Measurements from ENCODE around the gene COL11A1. TPM values are rescaled to one million over a fixed set of nuclear protein-coding genes. Genes with fewer than 3 reads are reported as not detected.

Gene COL11A1
- total and polyA plus RNA-seq, 2 donors = 2.7 to 76.5 TPM

GRCh38 chr1:103110701-103111100 lies 2.4 kb upstream of the COL11A1 start:
- 0% methylated on average over 1 of the region's 1 CpG for WGBS
- Histone ChIP-seq H3K36me3 (ENCODE audit: insufficient read depth) (no peaks in the 10 kb centered on the region), H3K4me3 (ENCODE audit: low read depth, low read length) (no peak overlapping the region), H3K4me1 (ENCODE audit: insufficient read depth) (no peaks in the 10 kb centered on the region), H3K27ac (ENCODE audit: low read depth) (no peak overlapping the region)
- DNase-seq (ENCODE audit: extremely low spot score) = no peak

DNA sequence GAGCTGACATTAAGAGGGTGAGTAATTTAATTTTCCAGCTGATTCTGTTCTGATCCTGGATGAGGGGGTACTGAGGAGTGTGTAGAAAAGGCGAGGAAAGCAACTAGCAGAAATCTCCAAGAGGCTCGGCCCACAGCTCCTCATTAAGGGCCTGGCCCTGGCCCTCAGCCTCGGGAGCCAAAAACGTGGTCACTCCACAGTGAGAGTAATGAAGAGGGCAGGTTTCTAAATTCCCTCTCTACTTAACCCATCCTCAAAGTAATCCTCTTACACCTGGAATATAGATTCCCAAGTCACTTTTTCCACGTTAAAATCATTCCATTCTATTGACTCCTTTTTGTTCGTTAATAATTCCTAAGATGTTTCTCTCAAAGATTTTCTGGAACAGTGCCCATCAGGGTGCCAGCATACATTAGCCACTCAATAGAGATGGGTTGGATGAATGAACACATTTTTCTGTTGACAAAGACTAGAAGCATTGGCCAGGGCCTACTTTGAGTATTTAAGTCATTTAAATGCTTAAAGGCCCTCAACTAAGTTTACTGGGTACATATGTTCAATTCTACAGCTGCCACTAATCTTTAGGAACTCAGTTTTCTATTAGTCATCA lies 1.1 kb upstream of the COL11A1 start:
- H3K4me3 ChIP-seq (ENCODE audit: low read depth, low read length) = no peak overlapping the region
- H3K27ac ChIP-seq (ENCODE audit: low read depth) = no peak overlapping the region
- no peaks in the 10 kb centered on the region for H3K4me1 ChIP-seq (ENCODE audit: insufficient read depth)
- WGBS = 71% methylated on average over 6 of the region's 6 CpGs
- H3K36me3 ChIP-seq (ENCODE audit: insufficient read depth) = no peaks in the 10 kb centered on the region
- DNase-seq (ENCODE audit: extremely low spot score) = no peak

DNA sequence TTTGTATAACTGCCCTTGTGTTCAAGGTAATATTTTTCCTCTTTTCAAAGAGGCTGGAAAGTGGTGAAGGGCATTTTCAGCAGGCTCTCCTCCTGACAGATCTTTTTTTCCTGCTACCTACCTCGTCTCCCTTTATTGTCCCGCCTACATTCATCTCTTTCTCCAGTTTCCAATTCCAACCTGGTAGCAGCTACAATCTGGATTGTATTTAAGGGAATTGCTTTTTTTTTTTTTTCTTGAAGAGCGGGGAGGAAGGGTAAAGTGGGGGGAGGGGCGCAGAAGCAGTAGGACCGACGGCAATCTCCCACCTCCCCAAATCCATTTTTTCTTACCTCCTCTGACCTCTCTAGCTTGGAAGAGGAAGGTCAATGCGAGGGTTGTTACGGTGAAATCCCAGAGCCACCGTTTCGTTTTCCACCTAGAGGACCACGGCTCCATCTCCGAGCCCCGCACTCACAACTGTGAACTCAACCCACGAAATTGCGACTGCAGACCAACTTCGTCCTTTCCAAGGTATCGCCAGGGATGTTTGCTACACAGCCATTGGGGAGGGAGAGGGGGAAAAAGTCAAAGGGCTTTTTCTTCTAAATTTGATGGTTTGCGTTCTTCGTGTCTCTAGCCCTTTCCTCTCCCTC lies 464 bp downstream of the COL11A1 start:
- no peak for DNase-seq (ENCODE audit: extremely low spot score)
- H3K4me1 ChIP-seq (ENCODE audit: insufficient read depth) = no peaks in the 10 kb centered on the region
- WGBS = 1% methylated on average over 19 of the region's 19 CpGs
- H3K27ac ChIP-seq (ENCODE audit: low read depth) = no peak overlapping the region
- peak overlapping the region; percentile 40 for H3K4me3 ChIP-seq (ENCODE audit: low read depth, low read length)
- no peaks in the 10 kb centered on the region for H3K36me3 ChIP-seq (ENCODE audit: insufficient read depth)

GRCh38 chr1:103106426-103107341 lies 1.6 kb downstream of the COL11A1 start:
- DNase-seq (ENCODE audit: extremely low spot score) = no peak
- no peak overlapping the region for H3K27ac ChIP-seq (ENCODE audit: low read depth)
- H3K4me3 ChIP-seq (ENCODE audit: low read depth, low read length) = peak overlapping the region; percentile 6
- no peaks in the 10 kb centered on the region for H3K36me3 ChIP-seq (ENCODE audit: insufficient read depth)
- under 1% methylated on average over 23 of the region's 23 CpGs for WGBS
- no peaks in the 10 kb centered on the region for H3K4me1 ChIP-seq (ENCODE audit: insufficient read depth)

DNA sequence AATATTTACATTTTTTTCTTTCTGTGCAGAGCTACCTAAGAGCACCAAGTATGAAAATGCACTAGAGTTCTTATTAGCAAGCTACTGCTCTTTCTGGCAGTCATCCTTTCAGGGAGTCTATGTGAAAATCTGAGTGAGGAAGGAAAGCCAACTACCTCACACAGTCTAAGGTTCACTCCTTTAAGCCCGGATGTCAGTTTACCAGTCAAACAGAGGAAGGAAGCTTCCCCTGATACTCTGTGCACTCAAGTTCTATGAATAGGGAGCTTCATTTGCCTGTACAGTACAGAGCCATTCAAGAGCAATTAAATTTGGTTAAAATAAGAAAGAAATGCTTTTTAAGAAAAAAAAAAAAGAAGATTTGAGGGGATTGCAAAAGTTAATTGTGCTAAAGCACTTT lies 6.9 kb downstream of the COL11A1 start:
- Histone ChIP-seq H3K4me1 (ENCODE audit: insufficient read depth) (no peaks in the 10 kb centered on the region), H3K36me3 (ENCODE audit: insufficient read depth) (no peaks in the 10 kb centered on the region), H3K4me3 (ENCODE audit: low read depth, low read length) (no peak overlapping the region), H3K27ac (ENCODE audit: low read depth) (no peak overlapping the region)
- 44% methylated on average over 1 of the region's 1 CpG for WGBS
- no peak for DNase-seq (ENCODE audit: extremely low spot score)

DNA sequence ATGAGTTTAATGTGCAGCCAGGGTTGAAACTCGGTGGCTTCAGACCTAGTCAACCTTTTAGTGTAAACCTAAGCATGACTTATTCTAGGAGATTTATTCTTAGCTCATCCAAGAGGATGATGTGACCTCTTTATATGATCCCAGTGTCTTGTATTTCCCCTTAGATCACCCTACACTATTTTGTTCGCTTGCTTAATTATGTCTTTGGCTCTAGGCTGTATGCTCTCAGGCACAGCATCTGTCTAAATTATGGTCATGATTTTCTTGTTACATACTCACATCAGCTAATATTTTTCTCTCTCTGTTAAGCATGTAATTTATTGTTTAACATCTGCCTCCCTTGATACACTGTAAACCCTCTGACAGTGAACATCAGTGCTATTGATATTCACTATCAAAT lies 19.1 kb downstream of the COL11A1 start:
- 75% methylated on average over 2 of the region's 2 CpGs for WGBS
- Histone ChIP-seq H3K27ac (ENCODE audit: low read depth) (no peak overlapping the region), H3K4me3 (ENCODE audit: low read depth, low read length) (no peak overlapping the region), H3K36me3 (ENCODE audit: insufficient read depth) (no peaks in the 10 kb centered on the region), H3K4me1 (ENCODE audit: insufficient read depth) (no peaks in the 10 kb centered on the region)
- no peak for DNase-seq (ENCODE audit: extremely low spot score)

GRCh38 chr1:103087256-103087655 lies 21.1 kb downstream of the COL11A1 start:
- Histone ChIP-seq H3K27ac (ENCODE audit: low read depth) (no peak overlapping the region), H3K4me3 (ENCODE audit: low read depth, low read length) (no peak overlapping the region), H3K36me3 (ENCODE audit: insufficient read depth) (no peaks in the 10 kb centered on the region), H3K4me1 (ENCODE audit: insufficient read depth) (no peaks in the 10 kb centered on the region)
- 87% methylated on average over 1 of the region's 1 CpG for WGBS
- no peak for DNase-seq (ENCODE audit: extremely low spot score)

GRCh38 chr1:103084181-103084580 lies 24.1 kb downstream of the COL11A1 start:
- Histone ChIP-seq H3K4me1 (ENCODE audit: insufficient read depth) (no peaks in the 10 kb centered on the region), H3K36me3 (ENCODE audit: insufficient read depth) (no peaks in the 10 kb centered on the region), H3K27ac (ENCODE audit: low read depth) (no peak overlapping the region), H3K4me3 (ENCODE audit: low read depth, low read length) (no peak overlapping the region)
- WGBS = 20% methylated on average over 2 of the region's 2 CpGs
- no peak for DNase-seq (ENCODE audit: extremely low spot score)

GRCh38 chr1:103075316-103076000 lies 32.9 kb downstream of the COL11A1 start:
- DNase-seq (ENCODE audit: extremely low spot score) = no peak
- no peaks in the 10 kb centered on the region for H3K36me3 ChIP-seq (ENCODE audit: insufficient read depth)
- no peak overlapping the region for H3K27ac ChIP-seq (ENCODE audit: low read depth)
- no peak overlapping the region for H3K4me3 ChIP-seq (ENCODE audit: low read depth, low read length)
- 74% methylated on average over 2 of the region's 2 CpGs for WGBS
- no peaks in the 10 kb centered on the region for H3K4me1 ChIP-seq (ENCODE audit: insufficient read depth)

GRCh38 chr1:103074224-103074623 lies 34.1 kb downstream of the COL11A1 start:
- Histone ChIP-seq H3K36me3 (ENCODE audit: insufficient read depth) (no peaks in the 10 kb centered on the region), H3K4me1 (ENCODE audit: insufficient read depth) (no peaks in the 10 kb centered on the region), H3K4me3 (ENCODE audit: low read depth, low read length) (no peak overlapping the region), H3K27ac (ENCODE audit: low read depth) (no peak overlapping the region)
- 87% methylated on average over 6 of the region's 6 CpGs for WGBS
- no peak for DNase-seq (ENCODE audit: extremely low spot score)

- H3K4me3 ChIP-seq (ENCODE audit: low read depth, low read length) = no peak overlapping the region
- DNase-seq (ENCODE audit: extremely low spot score) = no peak
- WGBS = 36% methylated on average over 2 of the region's 2 CpGs
- H3K4me1 ChIP-seq (ENCODE audit: insufficient read depth) = no peaks in the 10 kb centered on the region
- H3K36me3 ChIP-seq (ENCODE audit: insufficient read depth) = no peaks in the 10 kb centered on the region
- H3K27ac ChIP-seq (ENCODE audit: low read depth) = no peak overlapping the region
Measured at GRCh38 chr1:103069201-103069600, 39.1 kb downstream of the COL11A1 start.

DNA sequence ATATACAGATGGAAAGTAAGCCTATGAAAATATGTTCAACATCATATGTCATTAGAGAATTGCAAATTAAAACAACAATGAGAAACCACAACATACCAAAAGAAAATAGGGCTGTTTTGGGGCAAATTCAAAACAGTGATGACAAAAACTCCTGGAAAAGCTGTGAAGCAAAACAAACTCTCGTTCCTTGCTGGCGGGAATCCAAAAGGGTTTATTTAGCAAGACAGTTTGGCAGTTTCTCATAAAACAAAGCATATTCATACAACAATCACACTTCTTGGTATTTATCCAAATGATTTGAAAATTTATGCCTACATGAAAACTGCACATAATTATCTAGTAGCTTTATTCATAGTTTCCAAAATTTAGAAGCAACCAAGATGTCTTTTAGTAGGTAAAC lies 44.4 kb downstream of the COL11A1 start:
- Histone ChIP-seq H3K27ac (ENCODE audit: low read depth) (no peak overlapping the region), H3K4me1 (ENCODE audit: insufficient read depth) (no peaks in the 10 kb centered on the region), H3K36me3 (ENCODE audit: insufficient read depth) (no peaks in the 10 kb centered on the region), H3K4me3 (ENCODE audit: low read depth, low read length) (no peak overlapping the region)
- DNase-seq (ENCODE audit: extremely low spot score) = no peak
- 63% methylated on average over 2 of the region's 2 CpGs for WGBS

DNA sequence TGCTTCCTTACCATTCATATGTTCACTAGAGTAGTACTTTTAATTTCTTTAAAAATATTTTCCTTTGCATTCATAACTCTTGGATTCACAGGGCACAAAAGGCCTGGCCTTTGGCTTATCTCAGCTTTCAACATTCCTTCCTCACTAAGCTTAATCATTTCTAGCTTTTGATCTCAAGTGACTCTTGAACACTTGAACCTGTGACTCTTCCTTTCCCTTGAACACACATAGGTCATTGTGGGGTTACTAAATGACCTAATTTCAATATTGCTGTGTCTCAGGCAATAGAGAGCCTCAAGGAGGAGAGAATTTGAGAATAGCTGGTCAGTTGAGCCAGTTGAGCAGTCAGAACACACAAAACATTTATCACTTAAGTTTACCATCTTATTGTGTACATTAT lies 49.9 kb downstream of the COL11A1 start:
- H3K36me3 ChIP-seq (ENCODE audit: insufficient read depth) = no peaks in the 10 kb centered on the region
- no peak for DNase-seq (ENCODE audit: extremely low spot score)
- no peak overlapping the region for H3K4me3 ChIP-seq (ENCODE audit: low read depth, low read length)
- H3K27ac ChIP-seq (ENCODE audit: low read depth) = no peak overlapping the region
- H3K4me1 ChIP-seq (ENCODE audit: insufficient read depth) = no peaks in the 10 kb centered on the region
